H1 (cell line): ENCODE data around the gene CABP1. TPM values are rescaled to one million over a fixed set of nuclear protein-coding genes. Genes with fewer than 3 reads are reported as not detected.

Experiments
- PHF8 ChIP-seq: fragments of 200-600 bp; sonication (generic); conservative IDR thresholded peaks from 2 replicates; pipeline ENCODE4 v1.7.1; 2012; ENCODE audit warnings: low read depth, mild to moderate bottlenecking, inconsistent platforms, low read length, moderate library complexity
- polyA plus RNA-seq, 7 experiments: library from polyadenylated mRNA; depleted of rRNA in 3 of 7; stranded (reverse) in 5 of 7; unstranded in 2 of 7; fragments of >200 nt in 5 of 7; fragments of 200-250 nt in 2 of 7; gene quantifications; 1 replicate in 5 of 7; 2 replicates in 1 of 7; 4 replicates in 1 of 7; pipeline versions ENCODE4 v1.2.1 to v1.2.3, GENCODE V29; 2011 to 2013; ENCODE audit warnings: missing spikeins in 2 of 7, mixed read lengths in 2 of 7
- total RNA-seq: library from RNA; stranded (reverse); fragmentation: NEBNext Ultra II Directional; extraction: Animal tissue kit (Norgen Biotek cat#: 25700); gene quantifications from 2 replicates; pipeline ENCODE4 v1.2.1, GENCODE V29; 2021

The CABP1 gene
- total and polyA plus RNA-seq, 2 of the 8 experiments (the other 6 are each of a cell fraction or from before 2014, with no cell fraction given), result 3.9 to 7.4 TPM

DNA sequence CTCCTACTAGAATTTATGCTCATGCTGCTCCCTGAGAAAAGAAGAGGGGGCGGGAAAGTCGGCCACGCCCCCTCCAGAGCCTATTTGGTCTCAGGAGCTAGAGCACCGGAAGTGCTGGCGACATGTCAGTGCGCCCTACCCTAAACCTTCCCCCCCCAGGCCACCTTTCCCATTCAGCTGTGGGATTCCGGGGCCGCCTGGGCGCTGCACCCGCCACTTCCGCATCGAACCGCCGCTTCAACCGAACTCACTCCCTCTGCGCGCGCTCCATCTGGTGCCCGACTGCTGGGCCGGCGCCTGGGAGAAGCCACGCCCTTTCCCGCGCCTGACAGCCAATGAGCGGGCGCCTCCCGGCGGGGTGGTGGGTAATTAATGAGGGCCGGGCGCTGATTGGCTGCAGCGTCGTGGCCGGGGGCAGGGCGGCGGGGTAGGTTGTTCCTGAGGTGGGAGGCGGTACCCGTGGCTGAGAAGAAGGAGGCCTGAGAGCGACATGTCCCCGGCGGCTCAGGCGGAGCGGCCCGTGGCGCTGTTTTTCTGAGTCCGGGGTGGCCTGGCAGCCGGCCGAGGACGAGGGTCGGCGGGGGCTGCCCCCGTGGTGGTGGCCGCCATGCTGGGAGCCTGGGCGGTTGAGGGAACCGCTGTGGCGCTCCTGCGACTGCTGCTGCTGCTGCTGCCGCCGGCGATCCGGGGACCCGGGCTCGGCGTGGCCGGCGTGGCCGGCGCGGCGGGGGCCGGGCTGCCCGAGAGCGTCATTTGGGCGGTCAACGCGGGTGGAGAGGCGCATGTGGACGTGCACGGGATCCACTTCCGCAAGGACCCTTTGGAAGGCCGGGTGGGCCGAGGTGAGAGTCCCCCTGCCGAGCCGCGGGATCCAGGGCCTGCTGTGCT, 46.5 kb downstream of the CABP1 start, which contains the start of gene MLEC (continued):
- TF ChIP-seq PHF8, result peak; percentile 63
